Measurements from ENCODE around the gene SLC35F3. TPM values are rescaled to one million over a fixed set of nuclear protein-coding genes. Genes with fewer than 3 reads are reported as not detected.

Gene SLC35F3
- total RNA-seq, 1 experiment from 2014 or later, result not detected

DNA sequence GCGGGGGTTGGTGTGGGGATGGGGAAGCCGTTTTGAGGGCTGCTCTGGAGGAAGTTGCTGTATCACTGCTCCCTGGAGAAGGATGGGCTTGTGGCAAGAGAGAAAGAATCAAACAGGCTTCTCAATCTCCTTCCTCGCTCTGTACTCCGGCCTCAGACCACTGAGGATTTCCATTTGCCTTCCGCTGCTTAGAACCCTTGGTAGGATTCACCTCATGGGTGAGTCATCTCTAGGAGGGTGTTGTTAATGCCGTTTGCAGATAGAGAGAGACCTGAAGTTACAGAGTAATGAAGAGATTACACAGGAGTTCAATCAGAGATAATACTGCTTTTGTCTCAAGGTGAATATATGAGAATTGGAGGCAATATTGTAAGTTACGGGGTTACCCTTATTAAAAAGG, 15.3 kb downstream of the SLC35F3 start:
- H3K36me3 ChIP-seq (ENCODE audit: insufficient read depth, low read length), result no peaks in the 10 kb centered on the region
- H2AFZ ChIP-seq (ENCODE audit: low read length), result no peak overlapping the region
- no peaks in the 10 kb centered on the region for H3K4me1 ChIP-seq (ENCODE audit: low read length)
- H3K9me3 ChIP-seq (ENCODE audit: low read length), result no peaks in the 10 kb centered on the region
- H3K27me3 ChIP-seq (ENCODE audit: low read length), result no peaks in the 10 kb centered on the region
- no peak overlapping the region for H3K9ac ChIP-seq (ENCODE audit: low read length)
- no peak overlapping the region for H3K4me3 ChIP-seq (ENCODE audit: low read length)
- H3K9me2 ChIP-seq (replicated peaks; ENCODE audit: insufficient read depth, low read length), result no peaks in the 10 kb centered on the region
- DNase-seq, result no peak
- no peaks in the 10 kb centered on the region for H4K20me1 ChIP-seq (ENCODE audit: insufficient read depth, low read depth, low read length)
- no peak overlapping the region for H3K4me2 ChIP-seq (ENCODE audit: low read depth, low read length, poor library complexity, severe bottlenecking)
- no peak overlapping the region for H3K27ac ChIP-seq (ENCODE audit: low read length)
- no peaks in the 10 kb centered on the region for H3K79me2 ChIP-seq (ENCODE audit: low read length)

- no peaks in the 10 kb centered on the region for H4K20me1 ChIP-seq (ENCODE audit: insufficient read depth, low read depth, low read length)
These were observed 23.6 kb downstream of the SLC35F3 start for GRCh38 chr1:233928123-233928522.

DNA sequence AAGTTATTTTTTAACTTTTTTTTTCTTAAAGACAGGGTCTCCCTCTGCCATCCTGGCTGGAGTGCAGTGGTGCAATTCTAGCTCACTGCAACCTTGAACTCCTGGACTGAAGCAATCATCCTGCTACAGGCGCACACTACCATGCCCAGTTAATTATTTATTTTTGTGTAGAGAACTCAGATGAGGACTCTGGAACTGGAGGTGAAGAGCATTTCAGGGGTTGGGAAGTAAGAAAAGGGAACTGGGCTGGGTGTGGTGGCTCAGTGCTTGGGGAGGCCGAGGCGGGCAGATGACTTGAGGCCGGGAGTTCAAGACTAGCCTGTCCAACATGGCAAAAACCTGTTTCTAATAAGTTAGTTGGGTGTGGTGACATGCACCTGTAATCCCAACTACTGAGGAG, 28.9 kb downstream of the SLC35F3 start:
- H3K79me2 ChIP-seq (ENCODE audit: low read length), result no peaks in the 10 kb centered on the region
- no peak overlapping the region for H3K4me2 ChIP-seq (ENCODE audit: low read depth, low read length, poor library complexity, severe bottlenecking)
- H3K9ac ChIP-seq (ENCODE audit: low read length), result no peak overlapping the region

More at GRCh38 chr1:233928123-233928522, 23.6 kb downstream of the SLC35F3 start:
- Histone ChIP-seq H3K36me3 (ENCODE audit: insufficient read depth, low read length) (no peaks in the 10 kb centered on the region), H3K9me3 (ENCODE audit: low read length) (no peaks in the 10 kb centered on the region), H3K9ac (ENCODE audit: low read length) (no peak overlapping the region), H3K9me2 (replicated peaks; ENCODE audit: insufficient read depth, low read length) (no peaks in the 10 kb centered on the region), H3K4me1 (ENCODE audit: low read length) (no peaks in the 10 kb centered on the region), H3K4me3 (ENCODE audit: low read length) (no peak overlapping the region), H3K27me3 (ENCODE audit: low read length) (no peaks in the 10 kb centered on the region), H3K4me2 (ENCODE audit: low read depth, low read length, poor library complexity, severe bottlenecking) (no peak overlapping the region), H3K79me2 (ENCODE audit: low read length) (no peaks in the 10 kb centered on the region), H3K27ac (ENCODE audit: low read length) (no peak overlapping the region), H2AFZ (ENCODE audit: low read length) (no peak overlapping the region)
- DNase-seq, result no peak

GRCh38 chr1:233935297-233935868, 30.9 kb downstream of the SLC35F3 start:
- DNase-seq, result no peak

More for the DNA sequence above, 28.9 kb downstream of the SLC35F3 start:
- H3K4me1 ChIP-seq (ENCODE audit: low read length), result no peaks in the 10 kb centered on the region
- H3K27ac ChIP-seq (ENCODE audit: low read length), result no peak overlapping the region
- H3K36me3 ChIP-seq (ENCODE audit: insufficient read depth, low read length), result no peaks in the 10 kb centered on the region
- no peaks in the 10 kb centered on the region for H3K27me3 ChIP-seq (ENCODE audit: low read length)
- no peaks in the 10 kb centered on the region for H3K9me2 ChIP-seq (replicated peaks; ENCODE audit: insufficient read depth, low read length)
- H4K20me1 ChIP-seq (ENCODE audit: insufficient read depth, low read depth, low read length), result no peaks in the 10 kb centered on the region
- DNase-seq, result no peak
- H3K4me3 ChIP-seq (ENCODE audit: low read length), result no peak overlapping the region
- H3K9me3 ChIP-seq (ENCODE audit: low read length), result no peaks in the 10 kb centered on the region
- H2AFZ ChIP-seq (ENCODE audit: low read length), result no peak overlapping the region

GRCh38 chr1:233936422-233936821, 31.9 kb downstream of the SLC35F3 start:
- DNase-seq, result no peak
- no peaks in the 10 kb centered on the region for H3K9me3 ChIP-seq (ENCODE audit: low read length)
- H3K9me2 ChIP-seq (replicated peaks; ENCODE audit: insufficient read depth, low read length), result no peaks in the 10 kb centered on the region
- H2AFZ ChIP-seq (ENCODE audit: low read length), result no peak overlapping the region
- H3K27ac ChIP-seq (ENCODE audit: low read length), result no peak overlapping the region
- H3K9ac ChIP-seq (ENCODE audit: low read length), result no peak overlapping the region
- no peak overlapping the region for H3K4me2 ChIP-seq (ENCODE audit: low read depth, low read length, poor library complexity, severe bottlenecking)
- no peaks in the 10 kb centered on the region for H3K79me2 ChIP-seq (ENCODE audit: low read length)
- H3K27me3 ChIP-seq (ENCODE audit: low read length), result no peaks in the 10 kb centered on the region
- H3K4me3 ChIP-seq (ENCODE audit: low read length), result no peak overlapping the region
- H3K4me1 ChIP-seq (ENCODE audit: low read length), result no peaks in the 10 kb centered on the region
- H3K36me3 ChIP-seq (ENCODE audit: insufficient read depth, low read length), result no peaks in the 10 kb centered on the region
- H4K20me1 ChIP-seq (ENCODE audit: insufficient read depth, low read depth, low read length), result no peaks in the 10 kb centered on the region

More at GRCh38 chr1:233935297-233935868, 30.9 kb downstream of the SLC35F3 start:
- Histone ChIP-seq H4K20me1 (ENCODE audit: insufficient read depth, low read depth, low read length) (no peaks in the 10 kb centered on the region), H3K79me2 (ENCODE audit: low read length) (no peaks in the 10 kb centered on the region), H3K4me1 (ENCODE audit: low read length) (no peaks in the 10 kb centered on the region), H3K9me2 (replicated peaks; ENCODE audit: insufficient read depth, low read length) (no peaks in the 10 kb centered on the region), H3K9ac (ENCODE audit: low read length) (no peak overlapping the region), H3K9me3 (ENCODE audit: low read length) (no peaks in the 10 kb centered on the region), H3K4me3 (ENCODE audit: low read length) (no peak overlapping the region), H3K27ac (ENCODE audit: low read length) (no peak overlapping the region), H3K27me3 (ENCODE audit: low read length) (no peaks in the 10 kb centered on the region), H3K36me3 (ENCODE audit: insufficient read depth, low read length) (no peaks in the 10 kb centered on the region), H3K4me2 (ENCODE audit: low read depth, low read length, poor library complexity, severe bottlenecking) (no peak overlapping the region), H2AFZ (ENCODE audit: low read length) (no peak overlapping the region)

DNA sequence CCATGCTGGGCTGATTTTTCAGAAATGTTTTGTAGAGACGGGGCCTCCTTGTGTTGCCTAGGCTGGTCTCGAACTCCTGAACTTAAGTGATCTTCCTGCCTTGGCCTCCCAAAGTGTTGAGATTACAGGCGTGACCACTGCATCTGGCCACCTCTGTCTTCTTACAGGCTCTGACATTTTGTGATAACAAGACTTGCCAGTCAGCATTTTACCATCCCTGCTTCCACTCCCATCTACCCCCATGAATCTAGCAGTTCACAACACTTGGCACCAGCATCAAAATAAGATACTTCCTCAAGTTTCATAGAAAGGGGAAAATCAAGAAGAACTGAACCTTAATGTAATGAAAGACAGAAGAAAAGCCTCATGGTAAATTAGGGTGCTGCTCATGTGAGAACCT, 32.4 kb downstream of the SLC35F3 start:
- Histone ChIP-seq H2AFZ (ENCODE audit: low read length) (no peak overlapping the region), H3K9ac (ENCODE audit: low read length) (no peak overlapping the region), H3K9me2 (replicated peaks; ENCODE audit: insufficient read depth, low read length) (no peaks in the 10 kb centered on the region), H3K79me2 (ENCODE audit: low read length) (no peaks in the 10 kb centered on the region), H3K27ac (ENCODE audit: low read length) (no peak overlapping the region), H3K9me3 (ENCODE audit: low read length) (no peaks in the 10 kb centered on the region), H3K4me1 (ENCODE audit: low read length) (no peaks in the 10 kb centered on the region), H3K4me3 (ENCODE audit: low read length) (no peak overlapping the region), H3K36me3 (ENCODE audit: insufficient read depth, low read length) (no peaks in the 10 kb centered on the region), H3K27me3 (ENCODE audit: low read length) (no peaks in the 10 kb centered on the region), H4K20me1 (ENCODE audit: insufficient read depth, low read depth, low read length) (no peaks in the 10 kb centered on the region), H3K4me2 (ENCODE audit: low read depth, low read length, poor library complexity, severe bottlenecking) (no peak overlapping the region)
- DNase-seq, result no peak

DNA sequence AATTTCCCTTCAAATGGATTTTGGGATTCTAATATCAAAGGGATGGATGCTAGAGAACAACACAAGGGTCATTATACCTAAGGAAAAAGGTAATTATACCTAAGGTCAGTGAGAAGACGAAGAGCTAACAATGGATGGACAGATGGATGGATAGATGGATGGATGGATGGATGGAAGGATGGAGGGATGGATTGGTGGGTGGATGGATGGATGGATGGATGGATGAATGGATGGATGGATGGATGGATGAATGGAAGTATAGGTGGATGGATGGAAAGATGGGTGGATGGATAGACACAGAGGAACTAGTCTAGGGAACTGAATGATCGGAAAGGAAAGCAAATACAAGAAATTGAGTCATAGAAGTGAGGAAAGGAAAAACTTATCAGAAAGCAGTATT, 34.0 kb downstream of the SLC35F3 start:
- no peak overlapping the region for H3K27ac ChIP-seq (ENCODE audit: low read length)
- no peaks in the 10 kb centered on the region for H3K4me1 ChIP-seq (ENCODE audit: low read length)
- no peaks in the 10 kb centered on the region for H4K20me1 ChIP-seq (ENCODE audit: insufficient read depth, low read depth, low read length)
- no peak overlapping the region for H3K9ac ChIP-seq (ENCODE audit: low read length)
- no peaks in the 10 kb centered on the region for H3K27me3 ChIP-seq (ENCODE audit: low read length)
- no peaks in the 10 kb centered on the region for H3K79me2 ChIP-seq (ENCODE audit: low read length)
- no peak for DNase-seq
- no peak overlapping the region for H3K4me3 ChIP-seq (ENCODE audit: low read length)
- H3K9me3 ChIP-seq (ENCODE audit: low read length), result no peaks in the 10 kb centered on the region
- H2AFZ ChIP-seq (ENCODE audit: low read length), result no peak overlapping the region
- H3K36me3 ChIP-seq (ENCODE audit: insufficient read depth, low read length), result no peaks in the 10 kb centered on the region
- H3K9me2 ChIP-seq (replicated peaks; ENCODE audit: insufficient read depth, low read length), result no peaks in the 10 kb centered on the region
- H3K4me2 ChIP-seq (ENCODE audit: low read depth, low read length, poor library complexity, severe bottlenecking), result no peak overlapping the region

DNA sequence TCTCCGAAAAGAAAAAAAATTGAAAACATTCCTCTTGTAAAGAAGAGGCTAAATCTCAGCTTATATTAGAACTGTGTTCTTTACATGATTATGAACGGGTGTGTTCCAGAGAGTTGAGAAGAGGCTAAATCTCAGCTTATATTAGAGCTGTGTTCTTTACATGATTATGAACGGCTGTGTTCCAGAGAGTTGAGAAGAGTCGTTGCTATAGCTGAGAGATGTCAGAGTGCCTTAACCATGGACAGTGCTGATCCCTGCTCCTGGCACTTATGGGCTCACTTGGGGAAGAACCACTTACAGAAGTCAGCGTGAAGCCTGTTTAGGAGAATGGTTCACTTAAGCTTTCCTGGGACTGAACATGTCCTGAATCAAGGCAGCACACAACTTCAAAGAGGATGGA, 35.0 kb downstream of the SLC35F3 start:
- Histone ChIP-seq H4K20me1 (ENCODE audit: insufficient read depth, low read depth, low read length) (no peaks in the 10 kb centered on the region), H3K27ac (ENCODE audit: low read length) (no peak overlapping the region), H3K4me1 (ENCODE audit: low read length) (no peaks in the 10 kb centered on the region), H3K36me3 (ENCODE audit: insufficient read depth, low read length) (no peaks in the 10 kb centered on the region), H3K4me2 (ENCODE audit: low read depth, low read length, poor library complexity, severe bottlenecking) (no peak overlapping the region), H3K79me2 (ENCODE audit: low read length) (no peaks in the 10 kb centered on the region), H3K9me3 (ENCODE audit: low read length) (no peaks in the 10 kb centered on the region), H3K9me2 (replicated peaks; ENCODE audit: insufficient read depth, low read length) (no peaks in the 10 kb centered on the region), H3K9ac (ENCODE audit: low read length) (no peak overlapping the region), H3K4me3 (ENCODE audit: low read length) (no peak overlapping the region), H3K27me3 (ENCODE audit: low read length) (no peaks in the 10 kb centered on the region), H2AFZ (ENCODE audit: low read length) (no peak overlapping the region)
- no peak for DNase-seq

DNA sequence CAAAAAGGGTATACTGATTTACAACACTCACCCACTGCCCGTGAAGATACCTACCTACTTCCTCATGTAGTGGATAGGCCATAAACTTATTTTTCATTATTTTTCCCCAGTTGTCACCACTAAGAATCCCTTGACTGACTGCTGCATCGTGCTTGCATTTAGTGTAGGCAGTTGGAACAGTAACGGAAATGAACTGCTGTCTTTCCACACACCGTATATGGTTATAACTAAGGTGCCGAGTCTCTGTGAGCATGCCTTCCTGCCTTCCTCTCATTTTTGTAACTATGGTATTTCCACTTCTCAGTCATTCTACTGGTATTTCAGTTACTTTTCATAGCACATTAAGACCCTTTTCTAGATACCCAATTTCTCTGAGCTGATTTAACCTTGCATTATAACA, 36.4 kb downstream of the SLC35F3 start:
- no peaks in the 10 kb centered on the region for H3K4me1 ChIP-seq (ENCODE audit: low read length)
- H3K9ac ChIP-seq (ENCODE audit: low read length), result no peak overlapping the region
- no peak overlapping the region for H3K4me3 ChIP-seq (ENCODE audit: low read length)
- no peak for DNase-seq
- no peaks in the 10 kb centered on the region for H3K9me3 ChIP-seq (ENCODE audit: low read length)
- no peaks in the 10 kb centered on the region for H3K36me3 ChIP-seq (ENCODE audit: insufficient read depth, low read length)
- H3K4me2 ChIP-seq (ENCODE audit: low read depth, low read length, poor library complexity, severe bottlenecking), result no peak overlapping the region
- no peaks in the 10 kb centered on the region for H4K20me1 ChIP-seq (ENCODE audit: insufficient read depth, low read depth, low read length)
- H3K27me3 ChIP-seq (ENCODE audit: low read length), result no peaks in the 10 kb centered on the region
- no peak overlapping the region for H3K27ac ChIP-seq (ENCODE audit: low read length)
- H2AFZ ChIP-seq (ENCODE audit: low read length), result no peak overlapping the region
- H3K9me2 ChIP-seq (replicated peaks; ENCODE audit: insufficient read depth, low read length), result no peaks in the 10 kb centered on the region
- no peaks in the 10 kb centered on the region for H3K79me2 ChIP-seq (ENCODE audit: low read length)

All from Karpas-422 (cell line).